H1 (cell line): ENCODE results near the gene ZBTB4. TPM values are rescaled to one million over a fixed set of nuclear protein-coding genes. Genes with fewer than 3 reads are reported as not detected.

Source experiments
- ASH2L ChIP-seq: fragments of 200-600, 300-600 bp; sonication (generic); IDR thresholded peaks from one replicate; pipeline ENCODE4 v1.7.1; 2017; ENCODE audit warnings: low read length
- BCL11A ChIP-seq, 2 experiments: IDR thresholded peaks; one replicate each; pipeline ENCODE4 v1.6.1; 2011; ENCODE audit warnings: low read depth in 2 of 2, low read length in 2 of 2, mild to moderate bottlenecking in 2 of 2
- CTCF ChIP-seq, 3 experiments: IDR thresholded peaks; 1 replicate in 2 of 3; 2 replicates in 1 of 3; pipeline versions ENCODE4 v1.5.1 to v1.6.1; 2011; ENCODE audit warnings: low read length in 3 of 3, mild to moderate bottlenecking in 3 of 3, inconsistent platforms in 2 of 3, low read depth in 1 of 3, moderate library complexity in 1 of 3; ENCODE audit not compliant: insufficient read depth in 1 of 3; ENCODE audit errors: control extremely low read depth in 1 of 3
- FOSL1 ChIP-seq: IDR thresholded peaks from 2 replicates; pipeline ENCODE4 v1.6.1; 2011; ENCODE audit warnings: mild to moderate bottlenecking, low read depth, low read length, moderate library complexity; ENCODE audit not compliant: insufficient read depth
- HDAC2 ChIP-seq, 2 experiments: fragments of 300-600 bp in 1 of 2; sonication (generic) in 1 of 2; IDR thresholded peaks; 2 replicates each; pipeline ENCODE4 v1.6.1; 2011 to 2012; ENCODE audit warnings: low read depth in 2 of 2, low read length in 2 of 2, mild to moderate bottlenecking in 2 of 2, moderate library complexity in 2 of 2, borderline replicate concordance in 1 of 2, inconsistent platforms in 1 of 2
- MAX ChIP-seq: IDR thresholded peaks from 2 replicates; pipeline ENCODE4 v1.6.1; 2012; ENCODE audit warnings: inconsistent platforms
- NRF1 ChIP-seq: IDR thresholded peaks from 2 replicates; pipeline ENCODE4 v1.6.1; 2011; ENCODE audit warnings: mild to moderate bottlenecking, low read depth, low read length, improper control_type of control experiment
- PHF8 ChIP-seq: fragments of 200-600 bp; sonication (generic); conservative IDR thresholded peaks from 2 replicates; pipeline ENCODE4 v1.7.1; 2012; ENCODE audit warnings: low read depth, mild to moderate bottlenecking, inconsistent platforms, low read length, moderate library complexity
- POLR2A ChIP-seq, 2 experiments: IDR thresholded peaks; 1 replicate in 1 of 2; 2 replicates in 1 of 2; pipeline ENCODE4 v1.6.1; 2011; ENCODE audit warnings: low read depth in 2 of 2, low read length in 2 of 2, mild to moderate bottlenecking in 2 of 2; ENCODE audit errors: control extremely low read depth in 1 of 2
- RFX5 ChIP-seq: IDR thresholded peaks from 2 replicates; pipeline ENCODE4 v1.6.1; 2011; ENCODE audit warnings: low read depth, low read length, improper control_type of control experiment, borderline replicate concordance
- SAP30 ChIP-seq: fragments of 300-600 bp; sonication (generic); IDR thresholded peaks from 2 replicates; pipeline ENCODE4 v1.7.1; 2012; ENCODE audit warnings: low read length, moderate library complexity, mild to moderate bottlenecking, inconsistent platforms; ENCODE audit not compliant: insufficient read depth, insufficient replicate concordance
- SIN3A ChIP-seq, 2 experiments: IDR thresholded peaks in 1 of 2; conservative IDR thresholded peaks in 1 of 2; 2 replicates each; pipeline ENCODE4 v1.6.1; 2011 to 2012; ENCODE audit warnings: low read length in 2 of 2, improper control_type of control experiment in 1 of 2, low read depth in 1 of 2, mild to moderate bottlenecking in 1 of 2
- YY1 ChIP-seq: IDR thresholded peaks from 2 replicates; pipeline ENCODE4 v1.6.1; 2011; ENCODE audit warnings: low read depth, mild to moderate bottlenecking, low read length
- polyA plus RNA-seq, 7 experiments: library from polyadenylated mRNA; depleted of rRNA in 3 of 7; stranded (reverse) in 5 of 7; unstranded in 2 of 7; fragments of >200 nt in 5 of 7; fragments of 200-250 nt in 2 of 7; gene quantifications; 1 replicate in 5 of 7; 2 replicates in 1 of 7; 4 replicates in 1 of 7; pipeline versions ENCODE4 v1.2.1 to v1.2.3, GENCODE V29; 2011 to 2013; ENCODE audit warnings: missing spikeins in 2 of 7, mixed read lengths in 2 of 7
- total RNA-seq: library from RNA; stranded (reverse); fragmentation: NEBNext Ultra II Directional; extraction: Animal tissue kit (Norgen Biotek cat#: 25700); gene quantifications from 2 replicates; pipeline ENCODE4 v1.2.1, GENCODE V29; 2021

ZBTB4 gene
- total and polyA plus RNA-seq, 2 of the 8 experiments (the other 6 are each of a cell fraction or from before 2014, with no cell fraction given): 5.9 to 10.1 TPM

GRCh38 chr17:7435676-7436555 is 43.5 kb downstream of the ZBTB4 start (continued):
- TF ChIP-seq SAP30 (peak; percentile 79), RFX5 (no peak), POLR2A (IDR thresholded peaks at IDR 0.05; ENCODE audit: control extremely low read depth in 1 of 2, low read depth in 2 of 2, low read length in 2 of 2) (peak in 1 of 2 experiments; percentile 66; a peak in 1 of 3 replicates), PHF8 (0 out of 2 replicates have a peak, but pooled peaks have one; percentile 56), MAX (peak; percentile 13; the same call in 1 of the 2 replicates), HDAC2 (IDR thresholded peaks at IDR 0.05; ENCODE audit: borderline replicate concordance in 1 of 2, low read depth in 2 of 2, low read length in 2 of 2) (peak in 1 of 2 experiments; percentile 26; a peak in 1 of 4 replicates), BCL11A (IDR thresholded peaks at IDR 0.05; ENCODE audit: low read depth in 2 of 2, low read length in 2 of 2) (no peak), CTCF (IDR thresholded peaks at IDR 0.05; ENCODE audit: control extremely low read depth in 1 of 3, insufficient read depth in 1 of 3, low read depth in 1 of 3, low read length in 3 of 3) (peak; percentile 4 to 20 (median 13); a peak in 2 of 4 replicates), SIN3A (conservative IDR thresholded peaks at IDR 0.05 in 1 of 2, IDR thresholded peaks at IDR 0.05 in 1 of 2; ENCODE audit: low read depth in 1 of 2, low read length in 2 of 2) (0 out of 4 replicates have a peak, but pooled peaks have one; percentile 10 to 36), NRF1 (no peak), ASH2L (peak; percentile 62), FOSL1 (no peak), YY1 (0 out of 2 replicates have a peak, but pooled peaks have one; percentile 23)
- TF ChIP-seq, all 59 proteins: peak for 15
